ENCODE results near the gene FBXL14. TPM values are rescaled to one million over a fixed set of nuclear protein-coding genes. Genes with fewer than 3 reads are reported as not detected.
"Not testable (repeated sequence)": the region's sequence is repeated elsewhere in the genome, so short reads cannot be mapped to it uniquely, and the experiment has no call there.

Gene FBXL14
- total and polyA plus RNA-seq, 2 donors, result 7.6 to 14.9 TPM

DNA sequence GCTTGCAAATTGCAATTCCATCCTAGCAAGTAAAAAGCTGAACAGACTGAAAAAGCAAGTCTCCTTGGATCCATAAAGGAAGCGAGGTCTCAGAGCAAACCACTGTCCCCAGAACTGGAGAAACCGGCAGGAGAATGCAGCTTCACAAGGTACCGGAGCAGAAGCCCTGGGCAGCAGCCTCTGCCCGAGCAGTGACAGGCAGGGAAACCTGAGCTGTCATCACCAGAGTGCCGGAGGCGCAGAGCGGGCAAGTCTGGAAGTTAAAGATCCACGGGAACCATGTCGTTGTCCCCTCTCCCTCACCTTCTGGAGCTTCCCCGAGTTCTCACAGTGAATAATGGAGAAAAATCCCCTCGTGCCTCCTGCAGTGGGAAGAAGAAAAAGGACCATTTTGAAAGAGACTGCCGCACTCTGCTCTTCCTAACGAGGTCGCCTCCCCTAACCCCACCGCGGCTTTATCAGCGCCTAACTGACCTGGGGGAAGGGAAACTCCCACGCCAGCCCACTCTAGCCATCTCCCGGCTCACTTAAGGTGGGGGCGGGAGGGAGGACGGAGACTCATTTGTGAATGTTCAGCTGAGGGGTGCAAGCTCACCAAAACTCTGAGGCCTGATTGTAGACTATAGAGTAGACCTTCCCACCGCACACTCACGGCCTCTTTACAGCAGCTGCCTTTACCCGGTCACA lies 27.8 kb downstream of the FBXL14 start:
- Histone ChIP-seq H3K36me3 (ENCODE audit: control insufficient read depth in 2 of 2, insufficient read depth in 2 of 2, low read length in 1 of 2) (no peaks in the 10 kb centered on the region), H3K9me3 (ENCODE audit: control insufficient read depth in 2 of 2, insufficient read depth in 1 of 2, low read length in 1 of 2) (no peaks in the 10 kb centered on the region), H3K4me1 (ENCODE audit: control insufficient read depth in 2 of 2, insufficient read depth in 2 of 2, low read length in 2 of 2) (no peaks in the 10 kb centered on the region), H3K27me3 (ENCODE audit: control insufficient read depth in 2 of 2, insufficient read depth in 1 of 2, low read length in 1 of 2) (peaks cover 0 to 36% of the 10 kb centered on the region in 2 donors), H3K27ac (ENCODE audit: low read depth in 1 of 2, low read length in 1 of 2) (no peak overlapping the region), H3K4me3 (ENCODE audit: low read length in 2 of 2) (no peak overlapping the region)
- no peak for DNase-seq (ENCODE audit: low read depth in 6 of 9, low spot score in 9 of 9)
- 89% methylated on average over 24 of the region's 24 CpGs for WGBS

DNA sequence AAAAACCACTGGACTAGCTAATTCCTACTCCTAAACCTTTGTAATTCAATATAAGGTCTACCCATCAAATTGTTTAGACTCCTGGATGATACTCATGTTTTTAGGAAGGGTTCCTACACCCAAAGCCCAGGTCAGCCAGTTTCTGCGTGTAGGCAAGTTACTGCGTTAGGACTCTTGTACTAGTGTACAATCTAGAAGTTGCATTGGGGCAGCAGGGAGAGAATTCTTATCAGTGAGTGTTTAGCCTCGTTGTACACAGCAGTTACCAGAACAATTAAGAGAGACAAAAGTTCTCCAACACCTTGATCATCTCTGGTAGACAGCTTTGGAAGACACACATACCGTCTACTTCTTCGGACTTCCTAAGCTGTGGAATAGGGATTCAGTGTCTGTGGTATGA lies 29.2 kb downstream of the FBXL14 start:
- Histone ChIP-seq H3K4me1 (ENCODE audit: control insufficient read depth in 2 of 2, insufficient read depth in 2 of 2, low read length in 2 of 2) (no peaks in the 10 kb centered on the region), H3K9me3 (ENCODE audit: control insufficient read depth in 2 of 2, insufficient read depth in 1 of 2, low read length in 1 of 2) (no peaks in the 10 kb centered on the region), H3K36me3 (ENCODE audit: control insufficient read depth in 2 of 2, insufficient read depth in 2 of 2, low read length in 1 of 2) (no peaks in the 10 kb centered on the region), H3K27me3 (ENCODE audit: control insufficient read depth in 2 of 2, insufficient read depth in 1 of 2, low read length in 1 of 2) (peaks cover 0 to 33% of the 10 kb centered on the region in 2 donors), H3K27ac (ENCODE audit: low read depth in 1 of 2, low read length in 1 of 2) (no peak overlapping the region), H3K4me3 (ENCODE audit: low read length in 2 of 2) (no peak overlapping the region)
- no peak for DNase-seq (ENCODE audit: low read depth in 6 of 9, low spot score in 9 of 9)
- WGBS, result 97% methylated on average over 5 of the region's 5 CpGs

DNA sequence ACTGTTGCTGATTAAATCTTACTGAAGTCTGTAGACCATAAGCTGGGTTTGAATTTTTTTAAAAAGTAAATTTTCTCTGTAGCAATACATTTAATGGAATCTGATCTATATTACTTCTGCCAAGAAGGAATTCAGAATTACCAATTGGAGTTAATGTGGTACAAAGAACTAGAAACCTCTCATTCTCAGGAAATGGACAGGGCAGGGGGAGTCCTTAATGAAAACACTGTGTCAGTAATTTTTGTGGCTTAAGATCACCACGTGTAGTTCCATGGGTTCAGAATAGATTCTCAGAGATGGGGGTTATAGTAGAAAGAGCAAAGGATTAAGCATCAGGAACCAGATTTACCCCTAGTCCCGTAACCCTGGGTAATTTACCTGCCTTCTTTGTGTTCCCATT lies 30.3 kb downstream of the FBXL14 start:
- H3K36me3 ChIP-seq (ENCODE audit: control insufficient read depth in 2 of 2, insufficient read depth in 2 of 2, low read length in 1 of 2), result no peaks in the 10 kb centered on the region
- no peak overlapping the region for H3K27ac ChIP-seq (ENCODE audit: low read depth in 1 of 2, low read length in 1 of 2)
- no peak for DNase-seq (ENCODE audit: low read depth in 6 of 9, low spot score in 9 of 9)
- 97% methylated on average over 2 of the region's 2 CpGs for WGBS
- H3K9me3 ChIP-seq (ENCODE audit: control insufficient read depth in 2 of 2, insufficient read depth in 1 of 2, low read length in 1 of 2), result no peaks in the 10 kb centered on the region
- H3K4me3 ChIP-seq (ENCODE audit: low read length in 2 of 2), result no peak overlapping the region
- peaks cover 0 to 26% of the 10 kb centered on the region in 2 donors for H3K27me3 ChIP-seq (ENCODE audit: control insufficient read depth in 2 of 2, insufficient read depth in 1 of 2, low read length in 1 of 2)
- no peaks in the 10 kb centered on the region for H3K4me1 ChIP-seq (ENCODE audit: control insufficient read depth in 2 of 2, insufficient read depth in 2 of 2, low read length in 2 of 2)

DNA sequence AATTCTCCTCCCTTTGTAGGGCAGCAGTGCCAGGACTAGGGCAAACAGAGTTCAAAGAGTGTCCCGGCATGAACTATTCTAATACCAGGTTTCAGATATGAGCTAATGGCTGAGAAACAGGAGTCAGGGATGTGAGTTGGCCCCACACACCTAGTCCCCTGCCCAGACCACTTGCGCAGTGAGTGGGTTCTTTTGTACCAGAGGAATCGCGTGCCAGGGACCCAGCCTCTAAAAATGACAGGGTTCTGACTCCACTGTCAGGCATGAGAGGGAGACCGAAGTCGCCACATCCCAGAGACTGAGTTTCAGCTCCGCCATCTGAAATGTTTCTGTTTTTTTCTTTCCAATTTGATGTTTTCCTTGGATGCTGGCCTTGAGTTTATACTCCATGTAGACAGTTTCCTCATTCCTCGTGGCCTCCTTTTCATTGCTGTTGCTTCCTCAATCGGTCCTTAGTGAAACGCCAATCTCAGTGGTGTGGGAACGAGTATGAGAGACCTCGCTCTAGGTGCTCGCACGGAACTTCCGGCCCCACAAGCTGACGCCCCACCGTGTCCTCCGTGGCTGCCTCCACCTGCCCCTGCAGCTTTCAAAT lies 31.5 kb downstream of the FBXL14 start:
- DNase-seq (ENCODE audit: low read depth in 6 of 9, low spot score in 9 of 9), result no peak
- WGBS, result 93% methylated on average over 18 of the region's 18 CpGs
- peaks cover 0 to 20% of the 10 kb centered on the region in 2 donors for H3K27me3 ChIP-seq (ENCODE audit: control insufficient read depth in 2 of 2, insufficient read depth in 1 of 2, low read length in 1 of 2)
- no peak overlapping the region for H3K4me3 ChIP-seq (ENCODE audit: low read length in 2 of 2)
- no peak overlapping the region for H3K27ac ChIP-seq (ENCODE audit: low read depth in 1 of 2, low read length in 1 of 2)
- no peaks in the 10 kb centered on the region for H3K9me3 ChIP-seq (ENCODE audit: control insufficient read depth in 2 of 2, insufficient read depth in 1 of 2, low read length in 1 of 2)
- H3K4me1 ChIP-seq (ENCODE audit: control insufficient read depth in 2 of 2, insufficient read depth in 2 of 2, low read length in 2 of 2), result no peaks in the 10 kb centered on the region
- no peaks in the 10 kb centered on the region for H3K36me3 ChIP-seq (ENCODE audit: control insufficient read depth in 2 of 2, insufficient read depth in 2 of 2, low read length in 1 of 2)

DNA sequence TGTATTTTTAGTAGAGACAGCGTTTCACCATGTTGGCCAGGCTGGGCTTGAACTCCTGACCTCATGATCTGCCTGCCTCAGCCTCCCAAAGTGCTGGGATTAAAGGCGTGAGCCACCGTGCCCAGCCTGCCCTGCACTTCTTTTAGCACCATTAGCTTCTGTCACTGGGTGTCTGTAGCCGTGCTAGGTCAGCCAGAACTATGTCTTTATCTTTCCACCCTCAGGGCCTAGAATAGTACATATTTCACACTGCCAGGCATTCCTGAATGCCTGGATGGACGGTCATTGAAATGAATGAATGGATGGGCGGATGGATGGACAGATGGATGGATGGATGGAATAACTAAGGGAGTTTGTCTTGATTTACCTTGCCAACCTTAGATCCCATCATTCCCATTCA lies 33.7 kb downstream of the FBXL14 start:
- H3K36me3 ChIP-seq (ENCODE audit: control insufficient read depth in 2 of 2, insufficient read depth in 2 of 2, low read length in 1 of 2), result no peaks in the 10 kb centered on the region
- H3K27ac ChIP-seq (ENCODE audit: low read depth in 1 of 2, low read length in 1 of 2), result no peak overlapping the region
- WGBS, result 98% methylated on average over 6 of the region's 6 CpGs
- no peaks in the 10 kb centered on the region for H3K9me3 ChIP-seq (ENCODE audit: control insufficient read depth in 2 of 2, insufficient read depth in 1 of 2, low read length in 1 of 2)
- no peak overlapping the region for H3K4me3 ChIP-seq (ENCODE audit: low read length in 2 of 2)
- DNase-seq (ENCODE audit: low read depth in 6 of 9, low spot score in 9 of 9), result no peak
- peaks cover 0 to 4% of the 10 kb centered on the region in 2 donors for H3K27me3 ChIP-seq (ENCODE audit: control insufficient read depth in 2 of 2, insufficient read depth in 1 of 2, low read length in 1 of 2)
- no peaks in the 10 kb centered on the region for H3K4me1 ChIP-seq (ENCODE audit: control insufficient read depth in 2 of 2, insufficient read depth in 2 of 2, low read length in 2 of 2)

DNA sequence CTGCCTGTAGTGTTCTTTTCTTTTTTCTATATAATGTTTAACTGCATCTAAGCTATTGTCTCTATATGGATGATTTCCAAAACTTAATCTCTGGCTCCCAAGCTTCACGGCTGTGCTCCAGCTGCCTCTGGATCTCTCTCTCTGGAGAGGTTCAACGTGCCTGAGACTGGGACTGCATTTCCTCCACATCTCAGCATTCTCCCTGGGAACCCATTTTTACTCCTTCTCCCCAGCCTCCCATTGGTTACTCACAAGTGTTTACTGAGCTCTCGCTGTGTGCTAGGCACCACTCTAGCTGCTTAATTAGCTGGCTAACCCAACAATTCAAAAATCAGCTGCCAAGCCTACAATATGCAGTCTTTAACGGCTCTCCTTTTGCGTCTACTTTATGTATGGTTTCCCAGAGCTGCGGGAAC lies 34.7 kb downstream of the FBXL14 start:
- 91% methylated on average over 6 of the region's 6 CpGs for WGBS
- DNase-seq (ENCODE audit: low read depth in 6 of 9, low spot score in 9 of 9), result no peak

DNA sequence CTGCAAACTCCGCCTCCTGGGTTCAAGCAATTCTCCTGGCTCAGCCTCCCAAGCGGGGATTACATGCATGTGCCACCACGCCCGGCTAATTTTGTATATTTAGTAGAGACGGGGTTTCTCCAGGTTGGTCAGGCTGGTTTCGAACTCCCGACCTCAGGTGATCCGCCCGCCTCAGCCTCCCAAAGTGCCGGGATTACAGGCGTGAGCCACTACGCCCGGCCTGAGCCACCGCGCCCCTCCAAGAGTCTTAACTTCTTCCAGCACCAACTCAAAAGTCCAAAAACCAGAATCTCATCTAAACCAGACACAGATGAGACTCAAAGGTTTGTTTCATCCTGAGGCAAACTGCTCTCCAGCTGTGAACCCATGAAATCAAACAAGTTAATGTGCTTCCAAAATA lies 36.3 kb downstream of the FBXL14 start:
- WGBS, result 95% methylated on average over 15 of the region's 15 CpGs
- H3K4me1 ChIP-seq (ENCODE audit: control insufficient read depth in 2 of 2, insufficient read depth in 2 of 2, low read length in 2 of 2); DNase-seq (ENCODE audit: low read depth in 6 of 9, low spot score in 9 of 9); H3K36me3 ChIP-seq (ENCODE audit: control insufficient read depth in 2 of 2, insufficient read depth in 2 of 2, low read length in 1 of 2); H3K27ac ChIP-seq (ENCODE audit: low read depth in 1 of 2, low read length in 1 of 2); H3K9me3 ChIP-seq (ENCODE audit: control insufficient read depth in 2 of 2, insufficient read depth in 1 of 2, low read length in 1 of 2); H3K27me3 ChIP-seq (ENCODE audit: control insufficient read depth in 2 of 2, insufficient read depth in 1 of 2, low read length in 1 of 2); H3K4me3 ChIP-seq (ENCODE audit: low read length in 2 of 2): not testable (repeated sequence)

More for the DNA sequence above, 34.7 kb downstream of the FBXL14 start:
- Histone ChIP-seq H3K9me3 (ENCODE audit: control insufficient read depth in 2 of 2, insufficient read depth in 1 of 2, low read length in 1 of 2) (no peaks in the 10 kb centered on the region), H3K4me3 (ENCODE audit: low read length in 2 of 2) (no peak overlapping the region), H3K4me1 (ENCODE audit: control insufficient read depth in 2 of 2, insufficient read depth in 2 of 2, low read length in 2 of 2) (no peaks in the 10 kb centered on the region), H3K36me3 (ENCODE audit: control insufficient read depth in 2 of 2, insufficient read depth in 2 of 2, low read length in 1 of 2) (no peaks in the 10 kb centered on the region), H3K27ac (ENCODE audit: low read depth in 1 of 2, low read length in 1 of 2) (no peak overlapping the region), H3K27me3 (ENCODE audit: control insufficient read depth in 2 of 2, insufficient read depth in 1 of 2, low read length in 1 of 2) (no peaks in the 10 kb centered on the region)

DNA sequence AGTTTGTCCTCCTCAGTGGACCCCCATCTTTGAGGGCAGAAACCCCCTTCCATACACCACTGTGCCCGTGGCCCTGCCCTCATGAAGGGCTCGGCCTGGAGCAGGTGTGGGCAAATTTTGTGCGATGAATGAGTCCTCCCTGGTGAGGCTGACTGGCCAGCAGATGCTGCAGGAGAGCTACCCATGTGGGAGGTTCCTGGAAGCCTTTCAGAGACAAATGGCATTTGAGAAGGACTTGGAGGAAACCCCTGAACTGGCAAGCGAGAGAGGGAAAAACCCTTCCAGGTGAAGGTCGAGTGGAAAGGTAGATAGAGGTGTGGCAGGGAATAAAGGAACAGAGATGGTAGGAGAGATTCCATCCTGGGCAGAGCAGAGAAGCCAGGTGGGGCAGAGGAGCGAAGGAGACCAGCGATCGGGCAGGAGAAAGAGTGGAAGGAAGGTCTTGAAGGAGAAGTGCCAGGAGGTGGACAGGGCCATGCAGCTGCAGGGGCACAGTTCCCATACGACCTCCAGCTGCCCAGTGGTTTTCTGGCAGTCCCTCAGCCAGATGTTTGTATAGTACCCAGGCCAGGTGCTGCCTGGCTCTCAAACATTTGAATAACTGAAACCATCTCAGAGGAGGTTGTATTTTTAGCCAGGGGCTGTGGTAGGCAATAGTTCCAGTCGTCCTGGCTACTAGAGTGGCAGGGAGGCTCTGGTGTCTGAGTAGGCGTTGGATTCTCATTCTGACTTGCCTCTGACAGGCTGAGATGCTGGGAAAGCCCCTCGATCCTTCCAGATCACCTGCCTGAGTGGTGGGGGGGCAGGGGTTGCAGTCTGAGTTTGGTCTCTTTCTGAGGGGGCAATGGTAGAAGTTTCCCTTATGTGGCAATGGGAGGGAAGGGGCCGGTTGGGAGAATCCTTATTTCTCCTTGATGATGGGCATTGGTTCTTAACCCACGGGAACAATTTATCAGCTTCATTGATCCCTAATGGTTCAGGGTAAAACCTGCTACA lies 40.1 kb downstream of the FBXL14 start:
- H3K27ac ChIP-seq (ENCODE audit: low read depth in 1 of 2, low read length in 1 of 2), result no peak overlapping the region
- no peaks in the 10 kb centered on the region for H3K36me3 ChIP-seq (ENCODE audit: control insufficient read depth in 2 of 2, insufficient read depth in 2 of 2, low read length in 1 of 2)
- no peaks in the 10 kb centered on the region for H3K9me3 ChIP-seq (ENCODE audit: control insufficient read depth in 2 of 2, insufficient read depth in 1 of 2, low read length in 1 of 2)
- 80% methylated on average over 14 of the region's 14 CpGs for WGBS
- DNase-seq (ENCODE audit: low read depth in 6 of 9, low spot score in 9 of 9), result no peak
- H3K4me1 ChIP-seq (ENCODE audit: control insufficient read depth in 2 of 2, insufficient read depth in 2 of 2, low read length in 2 of 2), result no peaks in the 10 kb centered on the region
- H3K4me3 ChIP-seq (ENCODE audit: low read length in 2 of 2), result no peak overlapping the region
- H3K27me3 ChIP-seq (ENCODE audit: control insufficient read depth in 2 of 2, insufficient read depth in 1 of 2, low read length in 1 of 2), result peaks cover 0 to 3% of the 10 kb centered on the region in 2 donors

DNA sequence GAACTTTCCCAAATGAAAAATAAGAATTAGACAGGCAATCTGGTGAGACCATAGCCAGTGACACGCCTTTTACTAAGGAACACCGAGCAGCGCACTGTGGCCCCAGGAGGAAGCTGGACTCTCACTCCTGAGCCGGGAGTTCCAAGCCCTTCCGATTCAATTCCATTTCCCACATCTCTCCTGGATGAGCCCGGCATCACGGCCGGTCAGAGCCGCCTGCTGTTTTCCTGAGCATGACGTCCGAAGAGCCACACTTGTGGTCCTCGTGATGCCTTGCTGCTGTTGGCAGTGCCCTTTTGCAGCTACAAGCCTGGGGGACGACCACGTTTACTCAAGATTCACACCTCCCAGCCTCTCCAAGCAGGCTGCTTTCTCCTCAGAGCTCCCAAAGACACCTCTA lies 40.8 kb downstream of the FBXL14 start:
- WGBS, result 93% methylated on average over 14 of the region's 14 CpGs
- H3K27me3 ChIP-seq (ENCODE audit: control insufficient read depth in 2 of 2, insufficient read depth in 1 of 2, low read length in 1 of 2), result peaks cover 0 to 3% of the 10 kb centered on the region in 2 donors
- H3K27ac ChIP-seq (ENCODE audit: low read depth in 1 of 2, low read length in 1 of 2), result no peak overlapping the region
- no peak for DNase-seq (ENCODE audit: low read depth in 6 of 9, low spot score in 9 of 9)
- H3K36me3 ChIP-seq (ENCODE audit: control insufficient read depth in 2 of 2, insufficient read depth in 2 of 2, low read length in 1 of 2), result no peaks in the 10 kb centered on the region
- no peaks in the 10 kb centered on the region for H3K9me3 ChIP-seq (ENCODE audit: control insufficient read depth in 2 of 2, insufficient read depth in 1 of 2, low read length in 1 of 2)
- no peak overlapping the region for H3K4me3 ChIP-seq (ENCODE audit: low read length in 2 of 2)
- no peaks in the 10 kb centered on the region for H3K4me1 ChIP-seq (ENCODE audit: control insufficient read depth in 2 of 2, insufficient read depth in 2 of 2, low read length in 2 of 2)
